NCI-H524 (cell line): ENCODE measurements around the gene INAFM2.

Experiments used
- DNase-seq, 2 experiments: peaks; one replicate each; lab custom pipeline; 2025; lab: John Stamatoyannopoulos, UW

The INAFM2 gene

DNA sequence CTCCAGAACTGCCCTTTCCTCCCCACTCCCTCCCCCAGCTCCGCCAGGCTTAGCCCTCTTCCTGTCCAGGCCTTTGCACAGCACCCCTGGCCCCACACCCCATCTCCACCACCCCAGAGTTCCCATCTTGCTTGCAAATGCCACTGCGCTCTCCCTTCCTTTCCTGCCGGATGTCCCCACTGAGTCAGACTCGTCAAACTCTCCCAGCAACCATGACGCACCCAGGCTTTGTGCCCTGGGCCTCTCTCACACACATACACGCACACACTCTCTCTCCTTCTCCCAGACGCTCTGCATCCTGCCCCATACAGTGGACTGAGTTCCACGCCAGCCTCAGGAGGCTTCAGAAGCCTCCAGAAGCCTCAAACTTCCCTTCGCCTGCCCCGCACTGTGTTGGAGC lies 20.0 kb downstream of the INAFM2 start:
- no peak for DNase-seq

DNA sequence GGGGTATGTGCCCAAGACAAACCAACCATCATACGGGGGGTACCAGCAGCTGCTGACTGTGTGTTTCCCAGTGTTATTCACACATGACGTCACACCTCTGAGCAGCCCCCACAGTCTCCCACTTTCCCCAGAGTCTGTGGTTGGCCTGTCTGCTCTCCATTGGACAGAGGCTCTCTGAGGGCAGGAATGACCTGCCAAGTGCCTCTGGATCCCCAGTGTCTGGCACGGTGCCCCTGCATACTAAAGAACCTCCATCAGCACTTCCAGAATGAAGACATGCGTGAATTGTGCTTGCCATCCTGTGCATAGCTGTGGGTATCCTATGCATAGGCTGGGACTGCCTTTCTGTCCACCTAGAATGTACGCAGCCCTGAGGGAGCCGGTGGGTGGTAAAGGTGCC lies 20.7 kb downstream of the INAFM2 start:
- DNase-seq = no peak

DNA sequence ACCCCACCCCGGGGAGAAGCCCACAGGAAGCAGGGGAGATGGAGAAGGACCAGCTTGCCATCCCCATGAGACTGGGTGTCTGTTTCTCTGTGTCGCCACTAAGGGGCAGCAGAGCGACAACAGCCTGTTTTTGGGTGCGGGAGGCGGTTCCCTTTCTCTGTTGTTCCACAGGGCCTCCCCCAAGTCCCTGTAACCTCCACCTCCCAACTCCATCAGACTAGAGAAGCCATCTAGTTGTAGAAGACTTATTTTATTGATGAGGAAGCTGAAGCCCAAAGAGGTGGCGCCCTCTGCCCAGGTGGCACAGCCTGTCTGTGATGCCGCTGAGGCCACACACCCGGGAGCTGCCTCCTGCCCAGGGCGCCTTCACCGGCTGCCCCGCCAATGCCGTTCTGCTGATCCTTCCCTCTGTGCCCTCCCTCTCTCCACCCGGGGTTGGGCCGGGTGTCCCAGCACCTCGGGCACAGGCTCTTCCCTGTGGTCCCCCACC lies 21.2 kb downstream of the INAFM2 start:
- peak; percentile 20 to 65 for DNase-seq

DNA sequence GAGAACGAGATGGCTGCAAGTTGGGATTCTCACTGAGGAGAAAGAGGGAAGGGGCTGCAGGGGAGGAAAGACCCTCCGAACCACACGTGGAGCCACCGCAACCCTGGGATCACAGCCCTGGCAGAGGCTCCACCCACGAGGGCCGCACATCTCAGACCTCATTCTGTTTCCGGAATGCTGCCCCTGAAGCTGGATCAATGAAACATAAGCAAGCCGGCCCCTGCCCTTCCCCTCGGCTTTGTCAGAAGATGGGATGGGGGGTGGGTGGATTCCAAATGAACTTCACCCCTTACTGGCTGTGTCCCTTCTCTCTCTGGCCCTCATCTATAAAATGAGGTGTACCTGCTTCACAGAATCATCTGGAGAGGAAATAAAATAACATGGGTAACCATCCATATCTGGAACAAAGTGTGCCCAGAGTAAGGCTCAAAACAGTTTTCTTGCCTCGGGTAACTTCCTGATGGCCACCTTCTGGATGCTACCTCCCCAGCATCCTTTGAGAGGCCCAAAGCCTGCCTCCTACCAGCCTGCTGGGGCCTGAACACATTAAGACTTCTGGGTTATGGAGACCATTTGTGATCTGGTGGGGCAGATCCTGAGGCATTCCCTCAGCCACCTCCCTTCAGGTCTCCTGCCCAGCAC lies 21.9 kb downstream of the INAFM2 start:
- DNase-seq = no peak

DNA sequence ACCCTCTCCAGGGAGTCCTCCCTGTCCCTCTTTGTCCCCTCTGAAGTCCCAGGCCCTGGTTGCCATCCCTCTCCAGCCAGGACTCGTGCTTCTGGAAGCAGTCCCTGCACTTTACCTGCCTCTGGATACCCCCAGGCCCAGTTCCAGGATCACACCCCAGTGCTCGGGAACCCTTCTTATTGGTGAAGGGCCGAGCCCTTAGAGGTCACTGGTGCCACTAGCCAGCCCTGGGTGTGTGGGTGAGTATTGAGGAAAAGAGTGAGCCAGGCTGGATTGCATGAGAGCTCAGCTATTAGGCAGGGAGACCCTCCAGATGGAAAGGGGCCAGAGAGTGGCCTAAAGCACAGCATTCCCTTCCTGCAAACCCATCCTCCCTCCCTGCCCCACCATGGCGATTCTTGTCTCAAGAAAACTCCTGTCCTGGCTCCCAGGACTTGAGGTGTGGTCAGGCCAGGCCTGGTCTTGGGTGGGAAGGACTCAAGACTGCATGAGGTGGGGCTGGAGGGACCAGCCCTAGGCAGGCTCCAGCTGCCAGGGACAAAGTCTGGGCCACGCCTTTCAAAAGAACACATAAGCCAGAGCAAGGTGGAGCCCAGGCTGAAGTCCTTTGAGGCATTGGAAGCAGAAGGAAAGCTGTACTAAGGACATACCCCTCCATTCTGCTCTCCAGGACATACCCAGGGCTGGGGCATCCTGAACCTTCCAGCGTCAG lies 22.5 kb downstream of the INAFM2 start:
- no peak for DNase-seq

DNA sequence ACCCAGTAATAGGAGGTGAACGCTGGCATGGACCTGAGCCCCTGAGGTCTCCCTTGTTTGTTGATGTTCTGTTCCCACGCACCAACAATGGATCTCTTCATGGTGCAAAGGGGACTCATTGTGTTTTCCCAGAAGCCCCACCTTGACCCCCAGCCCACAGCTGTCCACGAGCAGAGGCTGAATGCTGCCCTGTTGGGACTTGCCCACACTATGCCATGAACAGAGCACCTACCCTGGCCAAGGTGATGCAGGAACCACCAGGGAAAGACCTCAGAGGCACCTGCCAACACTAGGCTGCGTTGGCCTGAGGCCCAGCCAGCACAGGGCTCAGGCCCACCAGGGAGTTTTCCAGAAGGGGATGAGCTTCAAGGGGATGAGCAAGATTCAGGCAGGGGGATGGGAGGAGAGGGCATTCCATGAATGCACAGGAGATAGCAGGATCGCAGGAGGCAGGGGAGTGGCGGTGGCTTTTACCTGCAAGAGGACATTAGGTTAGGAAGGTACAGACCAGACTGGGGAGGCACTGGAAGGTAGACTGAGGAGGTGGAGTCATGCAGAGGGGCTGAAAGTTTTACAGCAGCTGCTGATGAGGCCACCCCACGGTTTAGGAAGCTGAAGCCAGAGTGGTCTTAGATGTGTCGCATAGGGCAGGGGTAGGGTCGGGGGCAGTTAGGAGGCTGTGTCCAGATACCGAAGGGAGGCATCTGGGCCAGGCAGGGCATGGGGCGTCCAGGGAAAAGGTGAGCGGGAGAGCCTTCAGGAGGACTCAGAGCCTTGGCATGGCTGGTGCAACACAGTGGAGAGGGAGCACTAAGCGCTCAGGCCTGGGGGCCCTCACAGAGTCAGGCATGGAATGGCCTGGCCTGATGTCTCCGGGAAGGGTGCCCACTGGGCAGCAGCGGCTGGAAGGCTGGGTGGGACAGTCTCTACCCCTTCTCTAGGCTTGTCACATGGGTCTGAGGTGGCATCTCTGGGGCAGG lies 23.4 kb downstream of the INAFM2 start:
- DNase-seq = no peak

DNA sequence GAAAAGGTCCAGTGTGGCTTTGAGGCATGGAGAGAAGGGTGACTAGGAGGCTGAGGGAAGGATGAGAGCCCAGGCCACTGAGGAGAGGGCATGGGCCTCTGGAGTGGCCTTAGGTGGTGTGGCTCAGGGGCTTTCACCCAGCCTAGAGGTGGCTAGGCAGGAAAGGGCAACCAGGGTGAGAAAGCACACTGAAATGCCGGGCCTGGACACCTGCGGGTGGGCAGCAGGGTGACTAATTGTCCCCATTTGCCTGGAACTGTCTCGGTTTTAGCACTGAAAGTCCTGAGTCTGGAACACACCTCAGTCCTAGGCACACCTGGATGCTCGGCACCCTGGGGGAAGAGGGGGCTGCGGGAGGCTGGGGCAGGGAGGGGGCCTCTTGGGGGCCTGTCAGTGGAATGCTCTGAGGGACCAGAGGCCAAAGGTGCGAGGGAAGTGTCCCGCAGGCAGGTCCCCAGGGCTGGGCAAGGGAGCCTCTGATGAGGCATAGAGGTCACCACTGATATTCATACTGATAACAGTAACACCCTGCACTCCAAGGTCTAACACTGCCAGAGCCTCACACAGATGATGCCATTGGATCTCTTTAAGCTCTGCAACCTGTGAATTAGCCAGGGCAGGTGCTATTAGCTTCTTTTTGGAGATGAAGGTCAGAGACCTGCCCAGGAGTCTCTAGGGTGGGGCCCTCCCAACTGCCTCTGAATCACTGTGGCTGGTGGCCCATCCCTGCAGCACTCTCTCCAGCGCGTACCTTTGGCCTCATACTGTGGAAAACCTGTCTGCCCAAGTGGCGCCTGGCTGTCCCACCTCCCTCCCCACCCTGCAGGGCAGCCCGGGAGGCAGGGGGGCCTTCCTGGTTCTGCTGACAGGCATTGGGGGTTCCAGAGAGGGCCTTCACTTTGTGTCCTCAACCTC lies 24.3 kb downstream of the INAFM2 start:
- no peak for DNase-seq

DNA sequence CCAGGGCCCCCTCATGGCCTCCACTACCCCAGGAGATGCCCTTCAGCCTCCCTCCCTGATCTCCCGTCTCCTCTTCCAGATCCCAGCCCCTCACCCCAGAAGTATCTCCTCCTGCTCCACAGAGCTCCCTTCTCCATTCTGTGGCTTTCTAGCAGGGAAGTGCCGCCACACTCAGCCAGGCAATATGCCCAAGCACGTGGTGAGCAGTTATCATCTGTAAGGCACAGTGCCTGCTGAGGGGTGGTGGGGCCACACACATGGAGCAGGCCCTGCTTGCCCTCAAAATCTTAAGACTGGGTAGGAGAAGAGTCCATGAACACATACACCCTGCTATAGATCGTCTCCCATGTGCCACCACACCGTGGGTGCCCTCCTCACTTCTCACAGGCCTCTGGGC lies 25.0 kb downstream of the INAFM2 start:
- no peak for DNase-seq

DNA sequence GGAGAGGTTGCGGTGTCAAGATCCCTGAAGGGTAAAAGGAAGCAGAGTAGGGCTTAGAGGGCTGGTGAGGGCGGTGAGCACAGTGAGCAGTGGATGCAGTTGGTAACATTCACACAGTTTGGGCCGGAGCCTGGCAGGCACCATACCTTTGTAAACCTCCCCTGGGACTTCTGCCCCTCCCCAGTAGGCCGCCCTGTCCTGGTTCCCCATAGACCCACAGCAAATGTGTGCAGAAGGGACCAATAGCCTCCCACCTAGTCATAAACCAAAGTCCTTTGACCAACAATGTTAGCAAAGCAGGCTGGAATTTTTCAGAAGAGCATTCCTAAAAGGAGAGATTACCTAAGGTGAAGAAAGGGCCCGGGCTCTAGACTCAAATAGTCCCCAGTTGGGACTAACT lies 25.7 kb downstream of the INAFM2 start:
- DNase-seq = no peak

DNA sequence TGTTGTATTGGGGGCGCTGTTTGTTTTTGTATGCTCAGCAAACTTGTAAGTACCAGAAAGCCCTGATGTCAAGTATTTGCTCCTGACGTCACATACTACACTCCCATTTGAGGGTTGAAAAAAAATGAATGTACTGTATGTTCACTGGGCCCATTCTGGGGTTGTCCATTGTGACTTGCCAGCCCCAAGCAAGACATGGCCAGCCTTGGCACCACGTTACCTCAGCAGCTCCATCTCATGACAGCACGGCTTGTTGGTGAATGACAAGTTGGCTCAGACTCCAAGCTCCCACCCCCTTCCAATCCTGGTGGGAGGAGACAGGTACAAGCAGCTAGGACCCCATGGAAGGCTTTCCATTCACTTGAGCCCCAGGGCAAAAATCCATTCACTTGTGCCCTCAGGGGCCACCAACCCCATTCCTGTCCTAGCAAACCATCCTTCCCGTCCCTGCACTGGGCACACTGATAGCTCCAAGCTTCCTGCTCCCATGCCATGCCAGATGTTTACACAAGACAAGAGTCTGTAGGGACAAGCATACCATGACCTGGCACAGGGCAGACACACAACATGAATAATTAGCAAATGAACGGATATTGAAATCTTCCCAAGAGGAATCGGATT lies 28.9 kb downstream of the INAFM2 start:
- no peak for DNase-seq

DNA sequence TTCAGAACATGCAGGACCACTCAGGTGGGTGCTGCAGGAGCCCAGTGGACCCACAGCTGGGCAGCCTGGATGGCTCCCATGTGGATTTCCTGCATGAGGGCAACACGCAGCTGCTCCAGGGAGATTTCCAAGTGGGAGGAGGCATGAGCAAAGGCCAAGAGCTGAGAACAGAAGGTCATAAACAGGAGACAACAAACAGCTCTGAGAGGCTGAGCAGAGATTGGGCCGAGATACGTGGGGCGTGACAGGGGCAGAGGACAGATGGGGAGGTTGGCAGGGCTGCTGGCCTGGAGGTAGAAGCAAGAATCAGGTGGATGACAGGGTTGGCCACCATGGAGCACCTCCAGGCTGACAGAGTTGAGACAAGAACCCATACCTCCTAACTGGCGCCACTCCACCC lies 30.2 kb downstream of the INAFM2 start:
- DNase-seq = peak; percentile 48 to 70

DNA sequence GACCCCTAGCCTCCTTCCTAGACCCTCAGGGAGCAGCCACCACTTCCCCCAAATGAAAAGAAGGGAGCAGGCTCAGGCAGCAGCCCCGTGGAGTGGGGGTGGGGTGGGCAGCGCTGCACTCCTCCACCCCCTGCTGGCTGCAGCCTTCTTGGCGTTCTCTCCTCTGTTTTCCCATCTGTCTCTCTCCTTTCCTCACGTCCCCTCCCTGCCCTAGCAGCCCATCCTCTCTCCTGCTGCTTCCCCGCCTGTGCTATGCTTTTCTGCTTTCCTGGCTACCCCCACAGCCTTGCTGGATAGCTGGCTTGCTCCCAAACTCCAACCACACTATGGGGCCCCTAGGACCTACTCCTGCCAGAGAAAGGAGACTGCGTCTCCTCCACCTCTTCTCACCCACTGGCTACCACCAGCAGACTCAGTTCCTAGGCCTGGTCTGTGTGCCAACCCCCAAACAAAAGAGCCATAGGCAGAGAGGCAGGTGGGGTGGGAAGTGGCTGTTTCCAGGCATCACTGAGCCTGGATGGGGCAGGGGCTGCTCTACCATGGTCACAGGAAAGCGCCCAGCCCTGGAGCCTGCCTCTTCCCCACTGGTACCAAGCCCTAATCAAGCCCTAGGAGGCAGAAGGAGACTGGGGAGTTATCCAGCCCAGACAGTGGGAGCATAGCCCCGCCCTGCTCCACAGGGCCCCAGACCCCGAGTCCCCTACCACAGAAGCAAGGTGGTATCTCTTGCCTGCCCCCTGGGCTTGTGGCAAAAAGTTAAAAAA lies 31.1 kb downstream of the INAFM2 start:
- peak; percentile 82 to 92 for DNase-seq

DNA sequence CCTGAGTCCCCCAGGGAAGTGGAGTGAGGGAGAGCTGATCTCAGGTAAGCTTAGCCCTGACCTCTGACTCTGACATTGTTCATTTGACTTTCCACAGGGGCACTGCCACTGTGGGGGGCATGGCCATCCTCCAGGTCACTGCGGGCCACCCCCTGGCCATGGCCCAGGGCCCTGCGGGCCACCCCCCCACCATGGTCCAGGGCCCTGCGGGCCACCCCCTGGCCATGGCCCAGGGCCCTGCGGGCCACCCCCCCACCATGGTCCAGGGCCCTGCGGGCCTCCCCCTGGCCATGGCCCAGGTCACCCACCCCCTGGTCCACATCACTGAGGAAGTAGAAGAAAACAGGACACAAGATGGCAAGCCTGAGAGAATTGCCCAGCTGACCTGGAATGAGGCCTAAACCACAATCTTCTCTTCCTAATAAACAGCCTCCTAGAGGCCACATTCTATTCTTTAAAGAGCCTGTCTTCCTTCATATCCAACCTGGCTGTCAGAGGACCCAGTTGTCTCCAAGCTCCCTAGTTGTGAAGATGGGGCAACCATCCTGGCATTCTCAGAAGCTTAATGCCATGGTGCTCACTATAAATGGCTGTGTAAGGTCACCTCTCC lies 32.6 kb downstream of the INAFM2 start:
- DNase-seq = no peak

DNA sequence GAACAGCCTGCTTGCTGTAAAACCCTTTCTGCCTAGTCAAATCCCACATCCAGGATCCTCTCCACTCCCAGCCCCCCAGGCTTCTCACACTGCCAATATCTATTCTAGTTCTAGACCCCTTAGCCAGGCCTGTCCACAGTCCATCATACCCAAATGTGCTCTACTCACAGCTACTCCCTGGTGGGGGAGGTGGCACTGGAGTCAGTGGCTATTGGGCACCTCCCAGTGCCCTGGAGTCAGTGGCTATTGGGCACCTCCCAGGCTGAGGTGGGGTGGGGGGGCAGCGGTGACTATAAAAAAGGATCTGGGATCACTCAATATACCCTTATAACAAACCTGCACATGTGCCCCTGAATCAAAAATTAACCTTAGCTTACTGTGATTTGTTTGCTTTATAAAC lies 33.8 kb downstream of the INAFM2 start:
- no peak for DNase-seq

DNA sequence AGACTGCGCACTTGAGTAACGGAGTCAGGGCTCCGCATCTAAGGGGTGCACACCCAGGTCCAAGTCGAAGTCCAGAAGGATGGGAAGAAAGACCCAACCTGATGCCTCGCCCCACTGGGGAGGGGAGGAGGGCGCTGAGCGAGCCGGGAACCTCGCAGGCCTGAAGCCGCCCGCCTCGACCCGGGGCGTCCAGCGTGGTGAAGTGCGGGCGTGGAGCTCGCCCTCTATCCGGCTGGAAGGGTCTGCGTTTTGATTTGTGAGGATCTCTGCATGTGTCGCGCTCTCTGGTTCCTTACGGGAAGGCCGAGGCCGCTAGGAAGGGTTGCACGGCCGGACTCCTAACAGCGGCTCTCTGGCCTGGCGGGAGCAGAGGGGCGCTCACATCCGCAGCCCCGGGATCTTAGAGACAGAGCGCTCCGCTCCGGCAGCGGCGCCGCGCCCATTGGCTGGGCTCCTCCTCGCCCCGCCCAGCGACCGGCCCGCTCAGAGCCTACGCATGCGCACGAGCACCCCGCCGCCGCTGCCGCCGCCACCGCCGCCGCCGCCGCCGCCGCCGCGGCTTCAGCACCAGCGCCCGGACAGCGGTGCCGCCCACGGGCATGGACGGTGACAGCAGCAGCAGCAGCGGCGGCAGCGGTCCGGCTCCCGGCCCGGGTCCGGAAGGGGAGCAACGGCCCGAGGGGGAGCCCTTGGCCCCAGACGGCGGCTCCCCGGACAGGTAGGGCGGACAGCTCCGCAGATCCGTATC lies 34.4 kb downstream of the INAFM2 start, which contains the start of gene DISP2:
TSS of gene DISP2 (plus strand) at position 497 of the 748 bp plus-strand sequence. CDS start at position 600, 103 bp downstream.
- peak; percentile 73 to 88 for DNase-seq

DNA sequence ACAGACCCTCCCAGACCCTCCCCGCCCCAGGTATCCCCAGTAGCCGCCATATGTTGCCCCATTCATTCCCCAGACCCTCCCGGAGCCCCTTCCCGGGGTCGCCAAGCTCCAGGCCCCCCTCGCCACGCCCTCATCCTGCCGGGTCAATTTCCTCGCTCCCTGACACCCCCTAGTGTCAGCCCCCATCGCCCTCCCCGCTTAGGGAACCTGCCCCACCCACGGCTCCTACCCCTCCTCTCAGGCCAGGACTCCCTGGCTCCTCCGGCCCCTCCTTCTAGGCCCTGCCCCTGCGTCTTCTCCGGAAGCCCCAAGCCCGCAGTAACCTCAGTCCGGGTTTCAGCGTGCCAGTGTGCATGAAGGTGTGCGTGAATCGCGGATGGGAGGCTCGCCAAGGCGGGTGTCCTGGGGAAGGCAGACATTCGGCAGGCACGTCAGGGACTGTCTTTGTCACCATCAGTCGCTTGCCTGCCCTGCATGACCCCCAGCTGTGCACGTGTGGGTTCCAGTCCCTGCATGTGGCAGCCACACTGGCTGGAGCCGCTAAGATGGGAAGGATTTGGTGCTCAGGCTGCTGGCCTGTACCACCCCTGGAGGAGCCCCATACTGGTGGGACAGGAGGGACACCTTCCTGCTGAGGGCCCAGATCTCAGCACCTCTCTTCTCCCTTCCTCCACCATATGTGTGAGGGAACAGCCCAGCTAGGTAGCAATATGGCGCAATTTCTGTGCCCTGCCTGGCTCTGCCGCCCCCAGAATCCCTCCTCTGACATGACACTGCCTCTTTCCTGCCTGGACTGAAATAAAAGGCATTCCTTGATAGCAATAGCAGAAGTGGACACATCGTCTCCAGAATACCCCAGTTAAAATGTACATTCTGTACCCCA lies 35.2 kb downstream of the INAFM2 start:
- DNase-seq = peak; percentile 36 to 70

DNA sequence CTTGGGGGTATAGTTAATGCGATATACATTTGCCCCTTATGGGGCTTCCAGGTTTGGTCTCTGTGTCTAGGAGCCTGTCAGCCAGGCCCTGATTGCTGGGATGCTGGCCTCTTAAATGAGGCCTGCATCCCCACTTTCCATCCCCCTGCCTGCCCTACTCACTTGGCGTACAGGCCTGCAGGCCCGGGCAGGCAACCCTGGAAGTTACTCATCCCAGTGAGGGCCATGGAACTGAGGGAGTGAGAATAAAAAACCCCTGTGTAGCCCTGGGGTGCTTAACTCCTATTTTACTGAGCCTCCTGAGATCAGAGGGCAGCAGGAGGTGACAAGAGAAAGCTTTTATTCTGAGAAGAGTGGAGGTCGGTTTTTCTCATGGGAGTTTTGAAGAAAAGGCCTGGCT lies 36.5 kb downstream of the INAFM2 start:
- DNase-seq = no peak

DNA sequence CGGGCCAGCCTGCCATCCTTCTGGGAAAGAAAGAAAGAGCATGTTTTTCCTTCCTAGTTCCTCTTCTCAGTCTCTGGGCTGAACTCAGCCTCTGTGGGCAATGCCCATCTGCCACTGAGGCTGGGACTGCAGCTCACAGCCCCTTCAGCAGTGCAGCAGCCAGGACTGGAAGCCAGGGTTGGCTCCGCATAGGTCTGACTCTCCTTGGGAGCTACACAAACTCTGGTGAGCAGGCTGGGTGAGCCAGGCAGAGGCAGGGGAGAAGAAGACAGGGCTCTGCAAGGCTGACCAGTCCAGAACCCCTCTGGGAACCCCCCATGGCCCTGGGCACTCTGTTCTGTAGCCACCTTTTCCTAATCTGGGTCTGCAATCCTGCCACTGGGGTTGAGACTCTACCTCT lies 38.1 kb downstream of the INAFM2 start:
- no peak for DNase-seq
